CD4-positive, alpha-beta T cell treated with Interferon gamma for 1 hour (primary cell): ENCODE results near the gene BMP2K.
"Not testable (repeated sequence)": the region's sequence is repeated elsewhere in the genome, so short reads cannot be mapped to it uniquely, and the experiment has no call there.

ENCODE experiments used
- DNase-seq: peaks from one replicate; pipeline ENCODE4 v3.0.0-alpha.2; 2020

The BMP2K gene

GRCh38 chr4:78765432-78766006 is 10.6 kb upstream of the BMP2K start:
- DNase-seq, result no peak

- DNase-seq, result no peak
Observed at GRCh38 chr4:78766026-78766425, 10.1 kb upstream of the BMP2K start.

GRCh38 chr4:78766650-78767049 is 9.5 kb upstream of the BMP2K start:
- no peak for DNase-seq

- DNase-seq, result no peak
Observed at GRCh38 chr4:78767350-78767749, 8.8 kb upstream of the BMP2K start.

DNA sequence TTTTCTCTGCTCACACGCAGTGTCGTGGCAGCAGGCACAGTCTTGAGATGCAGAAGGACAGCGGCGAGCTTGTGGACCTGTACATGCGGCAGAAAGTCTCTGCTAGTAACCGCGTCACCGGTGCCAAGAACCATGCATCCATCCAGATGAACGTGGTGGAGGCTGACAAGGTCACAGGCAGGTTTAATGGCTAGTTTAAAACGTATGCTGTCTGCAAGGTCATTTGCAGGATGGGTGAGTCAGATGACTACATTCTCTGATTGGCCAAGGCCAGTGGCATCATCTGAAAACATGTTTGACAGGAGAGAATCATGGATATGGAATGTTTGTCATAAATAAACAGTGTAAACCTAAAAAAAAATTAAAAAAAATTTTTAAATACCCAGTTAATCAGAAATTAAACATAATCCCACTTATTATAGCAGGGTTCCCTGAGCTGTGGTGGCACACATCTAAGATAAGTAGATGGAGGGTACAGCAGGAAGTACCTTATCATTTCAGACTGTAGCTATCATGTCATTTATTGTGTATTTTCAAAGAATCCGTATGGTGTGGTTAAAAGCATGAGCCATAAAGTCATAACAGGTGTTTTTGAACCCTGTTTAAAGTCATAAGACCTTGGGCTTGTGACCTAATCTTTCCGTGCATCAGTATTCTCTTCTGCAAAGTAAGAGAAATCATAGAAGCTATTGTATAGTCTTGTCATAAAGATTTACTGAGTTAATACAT is 7.5 kb upstream of the BMP2K start:
- no peak for DNase-seq

DNA sequence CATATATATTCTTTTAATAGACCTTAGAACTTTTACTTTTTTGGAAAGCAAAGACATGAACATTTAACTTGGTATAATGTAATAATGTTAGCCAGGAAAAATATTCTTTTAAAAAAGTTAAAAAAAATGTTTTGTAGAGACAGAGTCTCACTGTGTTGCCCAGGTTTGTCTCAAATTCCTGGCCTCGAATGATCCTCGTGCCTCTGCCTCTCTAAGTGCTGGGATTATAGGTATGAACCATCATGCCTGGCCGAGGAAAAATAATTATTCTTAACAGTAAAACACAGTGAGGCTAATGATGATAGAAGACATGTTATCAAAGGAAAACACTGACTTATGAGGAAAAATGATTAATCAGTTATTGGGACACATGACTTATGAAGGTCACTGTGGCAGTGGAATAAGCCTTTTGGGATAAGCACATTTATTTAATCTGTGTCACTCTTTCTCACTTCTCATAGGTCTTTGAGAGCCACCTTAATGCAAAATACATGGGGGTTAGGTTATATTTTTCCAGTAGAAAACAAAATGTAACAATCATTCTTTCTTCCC is 6.0 kb upstream of the BMP2K start:
- DNase-seq, result no peak

- DNase-seq, result no peak
Observed at GRCh38 chr4:78772526-78773091, 3.5 kb upstream of the BMP2K start.

DNA sequence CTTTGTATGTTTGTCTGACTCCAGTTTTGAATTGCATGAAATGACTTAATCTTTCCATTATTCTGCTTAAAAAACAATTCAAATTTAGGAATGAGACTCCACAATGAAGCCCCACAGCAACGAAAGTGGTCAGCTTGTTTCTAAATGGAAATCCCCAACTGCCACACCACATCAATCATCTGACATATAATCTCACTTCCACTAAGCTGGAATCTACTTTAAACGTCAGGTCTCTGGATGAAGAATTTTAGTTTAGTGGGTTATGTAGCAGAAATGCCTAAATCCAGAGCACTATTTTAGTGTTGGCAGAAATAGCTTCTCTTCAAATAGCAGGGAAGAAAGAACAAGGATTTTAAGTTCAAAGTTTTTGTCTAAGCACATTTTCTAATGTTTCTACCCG is 1.7 kb upstream of the BMP2K start:
- DNase-seq, result no peak

- DNase-seq, result peak; percentile 89
Observed at GRCh38 chr4:78775303-78776078, 659 bp upstream of the BMP2K start.

- peak; percentile 51 for DNase-seq
Observed at GRCh38 chr4:78776729-78777575, 802 bp downstream of the BMP2K start.

- DNase-seq, result no peak
Observed at GRCh38 chr4:78777576-78777940, 1.4 kb downstream of the BMP2K start.

DNA sequence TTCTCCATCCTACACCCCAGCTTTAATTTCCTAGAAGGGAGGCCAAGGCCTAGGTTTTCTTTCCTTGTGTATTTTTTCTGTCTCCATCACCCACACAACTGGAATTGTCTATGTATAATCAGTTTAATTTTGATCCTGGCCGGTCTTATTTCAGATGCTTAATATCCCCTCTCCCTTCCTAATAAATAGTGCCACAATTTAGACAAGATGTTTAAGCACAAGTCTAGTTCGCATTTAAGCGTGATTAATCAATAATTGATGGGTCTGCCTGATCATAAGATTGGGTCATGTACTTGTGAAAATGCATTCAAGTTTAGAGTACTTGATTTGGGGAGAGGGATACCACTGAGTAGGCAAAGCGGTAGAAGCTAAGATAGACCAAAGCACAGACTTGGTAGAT is 2.4 kb downstream of the BMP2K start:
- DNase-seq, result no peak

GRCh38 chr4:78779280-78779679 is 3.1 kb downstream of the BMP2K start:
- no peak for DNase-seq

DNA sequence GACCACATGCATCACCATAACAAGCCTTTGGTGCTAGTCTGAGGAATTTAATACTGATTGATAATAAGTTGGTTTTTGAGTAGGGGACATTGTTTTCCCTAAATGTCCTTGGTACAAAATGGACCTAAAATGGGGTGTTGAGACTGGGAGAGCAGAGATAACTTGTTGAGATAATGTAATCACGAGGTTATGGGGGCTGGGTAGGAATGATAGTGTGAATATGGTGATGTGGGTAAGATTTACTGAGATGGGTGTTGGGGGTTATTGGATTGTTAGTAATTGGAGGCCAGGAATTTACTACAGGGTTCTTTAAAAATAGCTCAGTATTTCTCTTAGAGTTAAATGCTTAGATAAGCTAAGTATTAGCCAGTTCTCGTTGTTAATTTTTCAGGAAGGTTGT is 3.9 kb downstream of the BMP2K start:
- DNase-seq, result no peak

- DNase-seq, result no peak
Observed at GRCh38 chr4:78781139-78781538, 5.0 kb downstream of the BMP2K start.

GRCh38 chr4:78781924-78782323 is 5.8 kb downstream of the BMP2K start:
- no peak for DNase-seq

DNA sequence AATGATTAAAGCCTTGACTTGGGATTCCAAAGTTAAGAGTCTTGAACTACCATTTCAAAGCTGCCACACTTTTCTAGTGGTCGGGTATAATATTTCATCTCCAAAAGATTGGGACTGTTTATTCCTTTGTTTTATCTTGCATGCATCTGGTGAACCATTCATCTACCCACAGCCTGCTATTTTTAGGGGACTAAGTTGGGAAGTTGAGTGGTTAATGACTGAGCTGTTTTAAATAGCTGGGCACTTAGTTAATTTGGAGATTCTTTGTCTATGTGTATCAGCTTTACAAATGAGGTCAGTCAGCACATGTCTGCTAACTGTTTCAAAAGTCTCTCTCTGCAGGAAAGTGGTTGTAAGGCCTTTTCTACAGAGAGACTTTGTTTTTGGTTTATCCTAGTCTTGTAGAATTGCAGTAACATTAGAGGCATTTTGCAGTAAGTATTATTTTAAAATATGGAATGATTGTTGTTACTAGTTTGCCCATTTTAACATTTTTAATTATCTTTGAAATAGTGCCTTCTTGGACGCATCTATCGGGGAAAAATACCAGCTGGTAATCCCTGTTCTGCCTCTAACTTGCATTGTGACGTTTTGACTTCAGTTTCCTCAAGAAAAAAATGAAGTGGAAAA is 8.2 kb downstream of the BMP2K start:
- no peak for DNase-seq

- no peak for DNase-seq
Observed at GRCh38 chr4:78787392-78788006, 11.3 kb downstream of the BMP2K start.

- DNase-seq, result no peak
Observed at GRCh38 chr4:78788007-78788889, 12.1 kb downstream of the BMP2K start.

GRCh38 chr4:78795594-78796416 is 19.7 kb downstream of the BMP2K start:
- DNase-seq, result not testable (repeated sequence)
